M059J (cell line): ENCODE data around the gene POM121C. TPM values are rescaled to one million over a fixed set of nuclear protein-coding genes. Genes with fewer than 3 reads are reported as not detected.
"Not testable (repeated sequence)": the region's sequence is repeated elsewhere in the genome, so short reads cannot be mapped to it uniquely, and the experiment has no call there.

Source experiments
- DNase-seq: peaks from one replicate; pipeline ENCODE4 v3.0.0-alpha.2; 2012; ENCODE audit warnings: low read depth
- total RNA-seq: library from RNA; depleted of rRNA; stranded (reverse); fragments of >200 nt; shearing (Covaris generic); gene quantifications from 2 replicates; pipeline ENCODE4 v1.2.3, GENCODE V29; 2014; rRNA removed

The POM121C gene
- 8.4 and 13.6 TPM in 2 replicates for total RNA-seq

- DNase-seq, result peak; percentile 93
Observed at GRCh38 chr7:75485979-75486643, at the start of gene POM121C. Gene POM121C, minus strand, starts transcription at chr7:75486299. Its CDS starts 44,803 bp downstream, at chr7:75441496.

DNA sequence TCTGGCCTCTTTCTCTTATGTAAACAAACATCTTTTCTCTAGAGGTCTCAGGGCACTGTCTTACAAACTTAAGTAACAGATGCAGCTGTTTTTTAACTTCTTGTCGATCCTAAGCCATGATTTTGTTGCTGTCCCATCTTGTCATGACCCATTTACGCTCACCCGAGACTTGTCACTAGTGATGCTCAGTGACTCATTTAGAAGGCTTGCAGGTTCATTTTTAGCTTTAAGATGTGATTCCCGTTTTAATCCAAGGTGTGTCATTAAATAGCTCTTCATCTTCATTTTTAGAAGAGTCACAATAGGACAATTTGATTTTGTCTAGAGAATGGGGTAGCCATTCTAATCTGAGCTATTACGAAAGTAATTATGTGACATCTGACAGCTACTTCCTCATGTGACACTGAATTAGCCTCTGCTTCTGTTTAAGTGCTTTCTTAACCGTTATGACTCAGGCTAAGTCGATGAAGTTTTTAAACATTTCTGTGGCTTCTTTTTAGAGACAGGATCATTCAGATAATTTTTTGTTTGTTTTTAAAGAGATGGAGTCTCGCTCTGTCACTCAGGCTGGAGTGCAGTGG lies 48.7 kb upstream of the POM121C start:
- DNase-seq, result peak; percentile 92

DNA sequence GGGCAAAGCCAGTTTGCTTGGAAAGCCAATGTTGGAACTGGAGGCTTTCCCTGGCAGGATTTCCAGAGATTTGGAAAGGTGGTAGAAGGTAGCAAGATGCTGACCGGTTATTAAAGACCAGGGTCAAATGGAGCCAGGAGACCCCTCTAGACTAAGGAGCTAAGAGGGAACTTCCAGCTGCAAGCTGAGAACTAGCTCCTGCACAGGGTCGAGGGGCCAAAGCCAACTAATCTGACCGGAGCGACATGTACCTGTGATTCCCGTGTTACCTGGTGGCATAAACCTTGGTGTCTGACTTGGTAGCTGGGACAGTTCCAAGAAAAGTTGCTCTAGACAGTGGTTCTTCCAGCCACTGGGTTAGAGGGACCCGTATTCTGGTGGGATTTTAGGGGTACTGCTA lies 47.8 kb upstream of the POM121C start:
- no peak for DNase-seq

GRCh38 chr7:75532639-75533038 lies 46.5 kb upstream of the POM121C start:
- DNase-seq, result no peak

DNA sequence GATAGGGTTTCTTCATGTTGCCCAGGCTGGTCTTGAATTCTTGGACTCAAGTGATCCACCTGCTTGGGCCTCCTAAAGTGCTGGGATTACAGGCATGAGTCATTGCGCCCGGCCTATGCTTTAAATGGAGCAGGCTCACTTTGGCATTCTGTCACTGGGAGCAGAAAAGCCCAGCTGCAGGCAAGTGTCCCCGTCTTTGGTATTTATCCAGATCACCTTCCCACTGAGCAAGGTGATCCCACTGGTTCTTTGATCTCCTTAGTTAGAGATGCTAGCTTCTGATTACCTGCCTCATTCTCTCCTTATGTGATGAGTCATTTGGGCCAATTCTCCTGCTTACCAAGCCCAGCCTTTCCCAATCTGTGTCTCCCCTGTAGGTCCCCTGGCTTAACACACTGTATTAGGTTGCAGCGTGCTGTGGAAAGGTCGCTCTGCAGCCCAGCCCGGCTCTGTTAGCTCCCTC lies 45.3 kb upstream of the POM121C start:
- DNase-seq, result peak; percentile 77

DNA sequence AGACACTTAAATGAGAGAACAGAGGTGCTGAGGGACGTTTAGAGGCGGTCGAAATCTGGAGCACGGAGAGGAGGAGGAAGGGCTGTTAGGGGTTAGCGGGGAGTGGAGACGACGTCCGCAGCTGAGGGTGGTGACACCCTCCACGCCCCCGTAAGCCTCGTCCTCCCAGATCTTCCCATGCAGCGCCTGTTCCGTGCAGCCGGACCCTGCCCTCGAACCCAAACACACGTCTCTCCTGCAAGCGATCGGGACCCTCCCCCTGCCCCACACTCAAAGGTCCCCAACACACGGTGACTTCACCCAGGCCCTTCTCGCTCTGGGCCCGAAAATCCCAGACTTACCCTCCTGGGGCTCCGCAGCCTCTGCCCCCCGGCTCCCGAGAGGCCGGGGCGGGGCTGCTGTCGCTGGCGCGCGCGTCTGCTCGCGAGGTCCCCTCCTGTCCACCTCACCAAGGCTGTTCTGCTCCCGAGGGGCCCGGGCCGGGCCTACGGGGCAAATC lies 41.2 kb upstream of the POM121C start:
- DNase-seq, result peak; percentile 9

DNA sequence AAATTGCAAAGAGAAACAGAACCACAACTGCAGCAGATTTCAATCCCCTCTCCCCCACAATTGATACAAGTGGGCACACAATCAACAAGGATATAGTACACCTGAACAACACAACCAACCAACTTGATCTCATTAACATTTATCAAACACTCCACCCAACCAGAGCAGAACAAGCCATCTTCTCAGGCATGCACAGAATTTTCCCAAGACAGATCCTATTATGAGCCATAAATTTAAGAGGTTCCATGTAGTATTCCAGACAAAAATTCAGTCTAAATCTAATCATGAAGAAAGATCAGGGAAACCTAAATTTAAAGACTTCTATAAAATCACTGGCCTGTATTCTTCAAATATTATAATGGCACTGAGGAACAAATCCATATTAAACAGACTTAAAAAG lies 35.6 kb upstream of the POM121C start:
- DNase-seq, result not testable (repeated sequence)

- DNase-seq, result not testable (repeated sequence)
Observed at GRCh38 chr7:75518842-75519241, 32.7 kb upstream of the POM121C start.

- DNase-seq, result not testable (repeated sequence)
Observed at GRCh38 chr7:75509033-75509432, 22.9 kb upstream of the POM121C start.

DNA sequence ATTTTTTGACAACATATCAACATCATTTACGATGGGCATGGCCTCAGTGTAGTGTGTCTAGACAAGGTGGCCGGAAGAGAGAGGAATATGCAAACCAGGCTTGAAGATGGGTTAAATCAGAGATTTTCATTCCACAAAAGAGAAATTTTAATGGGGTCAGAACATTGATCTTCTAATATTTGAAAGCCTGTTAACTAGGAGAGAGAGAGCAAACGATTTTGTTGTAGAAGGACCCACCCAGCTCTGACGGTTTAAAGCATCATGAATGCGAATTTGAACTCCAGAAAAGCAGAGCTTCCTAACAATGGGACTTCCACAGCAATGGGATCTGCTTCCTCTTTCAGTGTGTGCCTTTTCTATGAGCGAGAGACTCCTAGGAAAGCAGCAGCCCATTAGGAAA lies 5.9 kb upstream of the POM121C start, which contains the start of gene SPDYE5:
Gene SPDYE5, plus strand, starts transcription at position 301 of the 400 bp plus-strand sequence. CDS start 1,728 bp downstream, outside the sequence.
- DNase-seq, result not testable (repeated sequence)

DNA sequence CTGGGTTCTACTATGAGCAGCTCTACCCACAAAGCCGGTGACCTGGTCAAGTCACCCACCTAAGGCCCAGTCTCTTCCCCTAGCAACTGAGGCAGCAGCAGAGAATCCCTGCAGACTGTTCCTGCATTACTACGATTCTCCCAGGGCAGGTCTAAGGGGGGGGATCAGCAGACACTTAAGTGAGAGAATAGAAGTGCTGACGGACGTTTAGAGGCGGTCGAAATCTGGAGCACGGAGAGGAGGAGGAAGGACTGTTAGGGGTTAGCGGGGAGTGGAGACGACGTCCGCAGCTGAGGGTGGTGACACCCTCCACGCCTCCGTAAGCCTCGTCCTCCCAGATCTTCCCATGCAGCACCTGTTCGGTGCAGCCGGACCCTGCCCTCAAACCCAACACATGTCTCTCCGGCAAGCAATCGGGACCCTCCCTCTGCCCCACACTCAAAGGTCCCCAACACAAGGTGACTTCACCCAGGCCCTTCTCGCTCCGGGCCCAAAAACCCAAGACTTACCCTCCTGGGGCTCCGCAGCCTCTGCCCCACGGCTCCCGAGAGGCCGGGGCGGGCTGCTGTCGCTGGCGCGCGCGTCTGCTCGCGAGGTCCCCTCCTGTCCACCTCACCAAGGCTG lies 632 bp downstream of the POM121C start:
- not testable (repeated sequence) for DNase-seq

DNA sequence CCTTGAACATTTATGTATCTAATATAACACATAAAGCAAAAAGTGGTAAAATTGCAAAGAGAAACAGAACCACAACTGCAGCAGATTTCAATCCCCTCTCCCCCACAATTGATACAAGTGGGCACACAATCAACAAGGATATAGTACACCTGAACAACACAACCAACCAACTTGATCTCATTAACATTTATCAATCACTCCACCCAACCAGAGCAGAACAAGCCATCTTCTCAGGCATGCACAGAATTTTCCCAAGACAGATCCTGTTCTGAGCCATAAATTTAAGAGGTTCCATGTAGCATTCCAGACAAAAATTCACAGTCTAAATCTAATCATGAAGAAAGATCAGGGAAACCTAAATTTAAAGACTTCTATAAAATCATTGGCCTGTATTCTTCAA lies 5.8 kb downstream of the POM121C start:
- not testable (repeated sequence) for DNase-seq

DNA sequence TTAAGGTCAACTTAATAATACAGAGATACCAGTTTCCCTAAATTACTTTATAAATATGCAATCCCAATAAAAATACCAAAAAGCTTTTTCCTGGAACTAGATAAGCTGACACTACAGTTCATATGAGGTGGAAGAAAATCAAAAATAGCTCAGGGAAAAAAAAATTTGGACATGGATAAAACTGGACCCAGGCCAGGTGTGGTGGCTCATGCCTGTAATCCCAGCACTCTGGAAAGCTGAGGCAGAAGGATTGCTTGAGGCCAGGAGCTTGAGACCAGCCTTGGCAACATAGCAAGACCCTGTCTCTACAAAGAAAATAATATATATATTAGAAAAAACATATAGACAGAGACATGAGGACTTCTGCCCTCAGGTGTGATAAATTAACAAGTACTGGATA lies 8.6 kb downstream of the POM121C start:
- not testable (repeated sequence) for DNase-seq

- not testable (repeated sequence) for DNase-seq
Observed at GRCh38 chr7:75470166-75470565, 15.9 kb downstream of the POM121C start.

DNA sequence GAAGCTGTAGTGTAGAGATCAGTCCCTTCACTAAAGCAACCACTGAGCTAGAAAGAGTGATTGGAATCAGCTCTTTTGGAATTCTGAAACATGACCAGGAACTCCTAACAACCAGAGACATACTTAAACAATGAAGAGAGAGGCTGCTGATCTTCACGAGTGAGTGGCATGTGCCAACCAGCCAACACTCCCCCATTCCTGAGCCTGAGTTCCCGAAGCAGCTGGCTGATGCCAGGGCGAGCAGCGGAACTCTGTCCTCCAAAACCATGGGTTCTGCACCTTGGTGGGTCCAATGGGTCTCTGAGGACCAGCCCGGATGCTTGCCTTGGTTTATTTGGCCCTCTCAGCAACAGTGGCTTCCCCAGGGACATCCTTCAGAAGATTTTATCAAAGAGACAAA lies 25.6 kb downstream of the POM121C start:
- not testable (repeated sequence) for DNase-seq

DNA sequence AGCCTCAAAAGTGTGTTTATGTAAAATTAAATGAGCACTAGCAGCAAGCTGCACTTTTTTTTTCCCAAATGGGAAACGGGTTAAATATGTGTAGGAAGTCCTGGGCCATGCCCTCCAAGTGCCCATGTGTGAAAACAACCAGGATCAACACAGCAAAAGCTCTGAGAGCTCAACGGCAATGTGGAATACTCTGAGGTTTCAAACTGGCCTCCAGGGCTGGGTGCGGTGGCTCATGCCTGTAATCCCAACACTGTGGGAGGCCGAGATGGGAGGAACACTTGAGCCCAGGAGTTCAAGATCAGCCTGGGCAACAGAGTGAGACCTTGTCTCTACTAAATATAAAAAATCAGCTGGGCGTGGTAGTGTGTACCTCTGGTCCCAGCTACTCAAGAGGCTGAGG lies 28.1 kb downstream of the POM121C start:
- DNase-seq, result not testable (repeated sequence)

DNA sequence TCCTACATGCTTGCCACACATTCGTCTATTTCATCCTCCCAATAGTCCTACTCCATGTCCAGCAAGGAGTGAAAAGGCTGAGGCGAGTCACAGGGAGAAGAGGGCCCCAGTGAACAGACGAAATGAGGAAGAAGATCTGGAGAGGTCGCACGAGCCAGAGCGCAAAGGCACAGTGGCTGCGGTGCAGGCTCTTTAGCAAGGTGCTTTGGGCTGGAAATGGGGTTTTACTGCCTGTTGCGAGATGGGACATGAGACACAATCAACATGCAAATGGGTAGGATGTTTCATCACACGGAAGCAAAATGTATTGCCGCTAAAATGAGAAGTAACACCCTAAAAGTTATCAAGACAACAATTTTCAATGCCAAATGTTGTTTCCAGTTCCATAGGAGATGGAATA lies 29.7 kb downstream of the POM121C start:
- not testable (repeated sequence) for DNase-seq

GRCh38 chr7:75452494-75452955 lies 33.6 kb downstream of the POM121C start:
- not testable (repeated sequence) for DNase-seq

DNA sequence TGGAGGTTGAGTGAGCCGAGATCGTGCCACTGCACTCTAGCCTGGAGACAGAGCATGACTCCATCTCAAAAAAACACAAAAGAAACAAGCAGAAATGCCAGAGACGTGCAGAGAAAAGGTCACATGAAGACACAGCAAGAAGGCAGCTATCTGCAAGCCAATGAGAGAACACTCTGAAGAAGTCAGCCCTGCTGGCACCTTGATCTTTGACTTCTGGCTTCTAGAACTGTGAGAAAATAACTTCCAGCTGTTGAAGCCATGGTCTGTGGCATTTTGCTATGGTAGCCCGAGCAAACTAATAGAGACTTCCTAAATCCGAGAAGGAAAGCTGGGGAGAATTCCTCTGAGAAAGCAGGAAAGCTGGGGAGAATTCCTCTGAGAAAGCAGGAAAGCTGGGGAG lies 36.2 kb downstream of the POM121C start:
- DNase-seq, result not testable (repeated sequence)

- peak; percentile 52 for DNase-seq
Observed at GRCh38 chr7:75442465-75443111, 43.5 kb downstream of the POM121C start.

DNA sequence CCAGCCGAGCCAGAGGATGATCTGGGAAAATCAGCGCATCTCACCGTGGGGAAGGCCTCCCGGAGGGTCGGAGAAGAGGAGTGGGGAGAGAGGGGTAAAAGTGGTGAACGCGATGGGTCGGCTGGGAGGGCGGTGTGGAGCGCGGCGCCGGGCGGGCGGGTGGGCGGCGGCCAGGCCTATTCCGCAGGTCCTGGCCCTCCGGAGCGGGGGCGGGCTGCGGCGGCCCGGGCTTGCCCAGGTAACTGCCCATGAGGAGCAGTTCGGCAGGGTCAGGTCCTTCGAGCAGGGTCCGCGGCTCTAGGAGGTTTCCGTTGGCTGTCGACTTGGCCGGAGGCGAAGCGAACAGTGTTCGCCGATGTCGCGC lies 44.0 kb downstream of the POM121C start:
- not testable (repeated sequence) for DNase-seq

- DNase-seq, result not testable (repeated sequence)
Observed at GRCh38 chr7:75439000-75439399, 47.1 kb downstream of the POM121C start.
